ENCODE measurements around the gene KIF17.

DNA sequence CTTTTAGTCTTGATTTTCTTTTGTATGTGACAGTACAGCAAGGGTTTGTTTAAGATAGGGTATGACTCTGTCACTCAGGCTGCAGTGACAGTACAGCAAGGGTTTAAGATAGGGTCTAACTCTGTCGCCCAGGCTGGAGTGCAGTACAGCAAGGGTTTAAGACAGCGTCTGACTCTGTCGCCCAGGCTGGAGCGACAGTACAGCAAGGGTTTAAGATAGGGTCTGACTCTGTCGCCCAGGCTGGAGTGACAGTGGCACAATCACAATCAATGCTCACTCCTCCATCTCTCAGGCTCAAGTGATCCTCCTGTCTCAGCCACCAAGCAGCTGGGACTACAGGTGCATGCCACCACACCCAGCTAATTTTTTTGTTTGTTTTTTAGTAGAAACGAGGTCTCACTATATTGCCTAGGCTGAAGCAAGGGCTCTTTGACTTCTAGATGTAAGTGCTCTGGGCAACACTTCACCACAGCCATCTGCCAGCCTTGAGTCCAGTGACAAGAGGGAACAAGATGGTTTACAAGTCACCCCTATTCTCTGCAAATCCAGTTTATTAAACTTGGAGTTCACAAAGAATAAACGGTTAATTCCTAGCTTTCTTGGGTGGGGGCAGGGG, 15.7 kb upstream of the KIF17 start:
- TF ChIP-seq, protein P1, sequence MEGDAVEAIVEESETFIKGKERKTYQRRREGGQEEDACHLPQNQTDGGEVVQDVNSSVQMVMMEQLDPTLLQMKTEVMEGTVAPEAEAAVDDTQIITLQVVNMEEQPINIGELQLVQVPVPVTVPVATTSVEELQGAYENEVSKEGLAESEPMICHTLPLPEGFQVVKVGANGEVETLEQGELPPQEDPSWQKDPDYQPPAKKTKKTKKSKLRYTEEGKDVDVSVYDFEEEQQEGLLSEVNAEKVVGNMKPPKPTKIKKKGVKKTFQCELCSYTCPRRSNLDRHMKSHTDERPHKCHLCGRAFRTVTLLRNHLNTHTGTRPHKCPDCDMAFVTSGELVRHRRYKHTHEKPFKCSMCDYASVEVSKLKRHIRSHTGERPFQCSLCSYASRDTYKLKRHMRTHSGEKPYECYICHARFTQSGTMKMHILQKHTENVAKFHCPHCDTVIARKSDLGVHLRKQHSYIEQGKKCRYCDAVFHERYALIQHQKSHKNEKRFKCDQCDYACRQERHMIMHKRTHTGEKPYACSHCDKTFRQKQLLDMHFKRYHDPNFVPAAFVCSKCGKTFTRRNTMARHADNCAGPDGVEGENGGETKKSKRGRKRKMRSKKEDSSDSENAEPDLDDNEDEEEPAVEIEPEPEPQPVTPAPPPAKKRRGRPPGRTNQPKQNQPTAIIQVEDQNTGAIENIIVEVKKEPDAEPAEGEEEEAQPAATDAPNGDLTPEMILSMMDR (IDR thresholded peaks at IDR 0.05; ENCODE audit: low read depth, low read length, poor library complexity, severe bottlenecking), result no peak
- TF ChIP-seq EZH2phosphoT487 (IDR thresholded peaks at IDR 0.05; ENCODE audit: borderline replicate concordance, low read length), result no peak

Data from DOHH2 (cell line).